Measurements from ENCODE around the gene HNF4A. TPM values are rescaled to one million over a fixed set of nuclear protein-coding genes. Genes with fewer than 3 reads are reported as not detected.

Gene HNF4A
- total RNA-seq, 4 donors from 2014 or later, result 0.63 TPM; not detected in 3

Small RNA genes within 50 kb of the gene (small RNA-seq; reads per million reads assigned to genes)
- gene MIR3646 (0 reads per million in 3 donors), gene RF00019 (0 reads per million in 3 donors), gene RPL37AP1 (0 to 0.56 (median 0) reads per million in 3 donors)

Other genes starting within 250 kb of the HNF4A start
- 100 to 1,000 TPM; 187 to 441 (median 295) TPM for gene JPH2, start 168.5 kb upstream of the HNF4A start, total RNA-seq
- 10 to 100 TPM; 45.2 to 94.4 (median 71.0) TPM for gene OSER1, start 144.9 kb upstream of the HNF4A start, total RNA-seq
- under 1 TPM in 2 of 4 donors, not detected in 2; 0.23 to 0.83 TPM for gene GDAP1L1, start 108.4 kb upstream of the HNF4A start, total RNA-seq
- gene FITM2, start 44.5 kb upstream of the HNF4A start, total RNA-seq, result 10 to 100 TPM in 1 of 4 donors, 1 to 10 TPM in 3; 7.0 to 11.1 (median 8.3) TPM
- not detected for gene R3HDML, start 18.7 kb upstream of the HNF4A start, total RNA-seq
- gene TTPAL, start 120.2 kb downstream of the HNF4A start, total RNA-seq, result 10 to 100 TPM in 3 of 4 donors, 1 to 10 TPM in 1; 9.6 to 18.2 (median 13.0) TPM
- gene SERINC3, start 166.4 kb downstream of the HNF4A start, total RNA-seq, result 100 to 1,000 TPM; 121 to 175 (median 138) TPM
- gene PKIG, start 226.9 kb downstream of the HNF4A start, total RNA-seq, result 100 to 1,000 TPM; 305 to 398 (median 357) TPM

Data from esophagus muscularis mucosa (tissue), 4 donors.